Stomach (tissue), 19 donors: Measurements from ENCODE around the gene SPATA19. TPM values are rescaled to one million over a fixed set of nuclear protein-coding genes. Genes with fewer than 3 reads are reported as not detected.

Experiments used
- DNase-seq, 2 donors: peaks; one replicate each; pipeline versions ENCODE4 v3.0.0 to v3.0.0-alpha.2; 2013 to 2019
- H3K27ac ChIP-seq, 5 donors: fragments of 200-600 bp in 4 of 5; sonication (generic) in 4 of 5; one replicate each; pipeline ENCODE4 v1.5.1; 2013 to 2019; ENCODE audit warnings: mild to moderate bottlenecking in 1 of 5, moderate library complexity in 1 of 5
- H3K27me3 ChIP-seq, 3 donors: fragments of 200-600 bp; sonication (generic); one replicate each; pipeline ENCODE4 v1.5.1; 2017 to 2019; ENCODE audit warnings: mixed run types in 1 of 3
- H3K36me3 ChIP-seq, 4 donors: fragments of 200-600 bp; sonication (generic); 1 replicate in 3 of 4; 2 replicates in 1 of 4; pipeline ENCODE4 v1.5.1; 2016 to 2019
- H3K4me1 ChIP-seq, 4 donors: fragments of 200-600 bp; sonication (generic); one replicate each; pipeline ENCODE4 v1.5.1; 2016 to 2019
- H3K4me3 ChIP-seq, 4 donors: fragments of 200-600 bp; sonication (generic) in 3 of 4; one replicate each; pipeline ENCODE4 v1.5.1; 2016 to 2019; ENCODE audit warnings: mild to moderate bottlenecking in 1 of 4
- H3K9me3 ChIP-seq, 4 donors: fragments of 200-600 bp; sonication (generic); one replicate each; pipeline ENCODE4 v1.5.1; 2016 to 2019
- CTCF ChIP-seq, 7 experiments: fragments of 450-650 bp in 4 of 7; fragments of 200-600 bp in 3 of 7; sonication (generic) in 3 of 7; IDR thresholded peaks; one replicate each; pipeline ENCODE4 v1.5.1; 2016 to 2019; ENCODE audit warnings: antibody characterized with exemption in 7 of 7, control low read depth in 2 of 7, mild to moderate bottlenecking in 1 of 7
- EP300 ChIP-seq: sonication (generic); formaldehyde crosslinking; IDR thresholded peaks from one replicate; pipeline ENCODE4 v1.6.1; 2017; ENCODE audit warnings: antibody characterized with exemption
- POLR2A ChIP-seq, 4 donors: fragments of 450-650 bp; IDR thresholded peaks; one replicate each; pipeline ENCODE4 v1.6.1; 2016; ENCODE audit warnings: antibody characterized with exemption in 4 of 4, control low read depth in 2 of 4, mild to moderate bottlenecking in 1 of 4, moderate library complexity in 1 of 4
- POLR2AphosphoS5 ChIP-seq, 3 donors: sonication (generic); formaldehyde crosslinking; IDR thresholded peaks; one replicate each; pipeline ENCODE4 v1.6.1; 2016; ENCODE audit warnings: antibody characterized with exemption in 3 of 3
- WGBS, 5 donors: extraction: QIAGEN DNeasy Blood & Tissue Kit in 3 of 5; methylation state at CpG; one replicate each; pipeline versions ENCODE4 v1.1.5 to v1.1.7; 2013 to 2018; 5-methylcytosine and 5-hydroxymethylcytosine counted together
- intact Hi-C: fragments of 100-400 bp; cut with DNase I; formaldehyde crosslinking; loops from one replicate; pipeline ENCODE4 v1.15.1; 2023; ENCODE audit warnings: low total_unique reads
- long read RNA-seq, 10 donors: transcript quantifications; one replicate each; lab custom pipeline, GENCODE V29; 2026
- polyA plus RNA-seq, 3 donors: library from polyadenylated mRNA; stranded (reverse); fragments of 200-250 nt; gene quantifications; one replicate each; pipeline ENCODE4 v1.2.3, GENCODE V29; 2013
- total RNA-seq, 5 donors: library from RNA; depleted of rRNA; stranded (reverse); fragments of >200 nt; gene quantifications; one replicate each; pipeline versions ENCODE4 v1.1.0 to v1.2.3, GENCODE V29; 2014 to 2016
- donor health status: healthy with polysubstance abuse.
- donor health status: Bipolar disorder and iron deficiency.
- donor health status: healthy.

Gene SPATA19, protein sequence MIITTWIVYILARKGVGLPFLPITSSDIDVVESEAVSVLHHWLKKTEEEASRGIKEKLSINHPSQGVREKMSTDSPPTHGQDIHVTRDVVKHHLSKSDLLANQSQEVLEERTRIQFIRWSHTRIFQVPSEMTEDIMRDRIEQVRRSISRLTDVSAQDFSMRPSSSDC
- total RNA-seq (not detected), polyA plus RNA-seq (under 1 TPM in 1 of 3 donors, not detected in 2; 0.23 TPM)
- long read RNA-seq, donor 1: 0 reads
- long read RNA-seq, donor 2: 0 reads
- long read RNA-seq, donor 3: 0 reads
- long read RNA-seq, donor 4: 0 reads
- long read RNA-seq, donor 5: 0 reads
- long read RNA-seq, donor 6: 0 reads
- long read RNA-seq, donor 7: 0 reads
- long read RNA-seq, donor 8: 0 reads
- long read RNA-seq, donor 9: 0 reads
- long read RNA-seq, donor 10: 0 reads

- H3K4me3 ChIP-seq: no peak within 1 kb of the TSS
- intact Hi-C loops: no loop called here
- peaks cover 0 to 10% (median 0%) of the 10 kb centered on the region in 4 donors for H3K9me3 ChIP-seq
- H3K27me3 ChIP-seq: peaks cover 0 to 6% (median 0%) of the 10 kb centered on the region in 3 donors
- 62 to 73% (median 65%) methylated on average over 2 of the region's 2 CpGs for WGBS, 5 donors
- no peak for DNase-seq
- no peaks in the 10 kb centered on the region for H3K4me1 ChIP-seq
- TF ChIP-seq CTCF (IDR thresholded peaks at IDR 0.05) (no peak), EP300 (no peak)
- no peak within 1 kb of the TSS for H3K27ac ChIP-seq
- H3K36me3 ChIP-seq: no peaks in the 10 kb centered on the region
Observed at GRCh38 chr11:133845413-133845812, at the start of gene SPATA19. SPATA19 (minus strand) TSS chr11:133845513; CDS start chr11:133845446, 67 bp downstream.

DNA sequence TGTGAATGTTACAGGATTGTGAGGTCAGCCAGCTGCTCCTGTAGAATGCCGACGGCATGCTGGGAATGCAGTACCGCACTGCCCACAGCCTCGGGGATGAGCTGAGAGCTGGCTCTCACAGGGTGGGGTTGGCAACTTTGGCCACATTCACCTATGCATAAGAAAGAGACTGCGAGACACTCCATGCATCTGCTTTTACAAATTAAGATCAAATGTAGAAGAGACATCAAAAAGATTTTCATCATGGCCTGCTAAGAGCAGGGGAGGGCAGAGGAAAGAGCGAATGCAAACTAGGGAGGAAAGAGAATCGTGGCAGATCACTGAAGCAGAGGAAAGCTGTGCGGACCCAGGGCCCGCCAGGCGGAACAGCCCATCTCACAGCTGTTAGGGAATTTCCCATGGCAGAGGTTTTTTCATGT is 49.8 kb upstream of the SPATA19 start:
- peak; percentile 15 to 34 for DNase-seq
- Histone ChIP-seq H3K4me3 (no peak overlapping the region), H3K27me3 (peaks cover 0 to 6% (median 0%) of the 10 kb centered on the region in 3 donors), H3K36me3 (peaks cover 0 to 20% (median under 1%) of the 10 kb centered on the region in 4 donors), H3K4me1 (peaks cover 0 to 11% (median 0%) of the 10 kb centered on the region in 4 donors), H3K27ac (no peak overlapping the region), H3K9me3 (no peaks in the 10 kb centered on the region)
- WGBS, 5 donors: 45 to 60% (median 51%) methylated on average over 10 of the region's 10 CpGs
- intact Hi-C loops: no loop called here
- TF ChIP-seq CTCF (IDR thresholded peaks at IDR 0.05) (no peak), POLR2AphosphoS5 (IDR thresholded peaks at IDR 0.05) (no peak), POLR2A (IDR thresholded peaks at IDR 0.05) (no peak), EP300 (no peak)

DNA sequence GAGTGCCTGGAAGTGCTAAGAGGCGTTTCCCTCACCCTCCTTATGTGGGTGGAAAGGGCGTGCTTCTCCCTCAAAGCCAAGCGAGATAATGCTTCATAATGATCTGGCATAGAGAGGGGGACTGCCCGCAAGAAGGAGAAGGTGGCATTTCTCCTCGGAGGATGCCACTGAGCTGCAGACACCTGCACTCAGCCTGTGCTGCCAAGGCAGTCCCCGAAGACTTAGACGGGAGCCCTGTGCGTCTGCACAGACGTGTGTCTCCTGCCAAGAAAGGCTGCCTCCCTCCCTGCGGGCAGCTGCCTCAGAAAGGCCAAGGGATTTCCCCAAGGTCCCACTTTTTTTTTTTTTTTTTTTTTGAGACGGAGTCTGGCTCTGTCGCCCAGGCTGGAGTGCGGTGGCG is 48.1 kb upstream of the SPATA19 start:
- Histone ChIP-seq H3K4me3 (no peak overlapping the region), H3K36me3 (peaks cover 0 to 6% (median 0%) of the 10 kb centered on the region in 4 donors), H3K4me1 (peaks cover 0 to 11% (median 0%) of the 10 kb centered on the region in 4 donors), H3K9me3 (no peaks in the 10 kb centered on the region), H3K27ac (no peak overlapping the region), H3K27me3 (peaks cover 0 to 6% (median 0%) of the 10 kb centered on the region in 3 donors)
- intact Hi-C loops: no loop called here
- no peak for TF ChIP-seq EP300
- no peak for TF ChIP-seq POLR2A (IDR thresholded peaks at IDR 0.05)
- TF ChIP-seq POLR2AphosphoS5 (IDR thresholded peaks at IDR 0.05): no peak
- TF ChIP-seq CTCF (IDR thresholded peaks at IDR 0.05): no peak
- DNase-seq: no peak
- WGBS, 5 donors: 63 to 78% (median 75%) methylated on average over 12 to 14 of the region's 14 CpGs

DNA sequence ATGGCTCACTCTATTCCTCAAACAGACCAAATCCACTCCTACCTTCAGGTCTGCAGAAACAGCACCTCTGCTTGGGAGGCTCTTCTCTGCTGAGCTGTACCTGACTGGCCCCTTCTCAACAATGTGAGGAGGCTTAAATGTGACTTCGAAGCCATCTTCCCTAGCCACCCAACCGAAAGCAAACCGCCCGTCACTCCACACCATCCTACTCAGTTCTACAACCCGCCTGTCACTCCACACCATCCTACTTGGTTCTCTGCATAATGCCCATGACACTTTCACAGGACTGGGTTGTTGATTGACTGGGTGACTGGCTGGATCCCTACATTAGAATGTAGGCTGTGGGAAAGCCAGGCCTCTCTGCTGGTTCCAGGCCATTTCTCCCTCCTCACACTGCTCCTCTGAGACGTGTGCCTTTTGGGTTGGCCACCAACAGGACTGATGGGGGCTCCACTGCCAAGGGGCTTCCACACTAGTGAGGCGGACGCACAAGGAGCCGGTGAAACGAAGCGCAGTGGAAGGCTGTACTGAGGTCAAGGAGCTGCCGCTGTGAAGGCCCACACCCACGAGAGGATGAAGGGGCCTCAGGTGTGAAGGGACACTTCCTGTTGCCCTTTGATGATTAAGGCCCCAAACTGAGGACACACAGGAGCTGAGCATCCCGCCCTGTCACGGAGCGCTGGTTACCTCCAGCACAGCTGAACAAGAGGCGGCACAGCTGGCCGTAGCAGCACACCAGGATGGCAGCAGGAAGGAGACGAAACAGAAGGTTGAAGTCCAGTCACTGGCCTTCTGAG is 47.5 kb upstream of the SPATA19 start:
- Histone ChIP-seq H3K36me3 (peaks cover 0 to 6% (median 0%) of the 10 kb centered on the region in 4 donors), H3K27me3 (peaks cover 0 to 6% (median 0%) of the 10 kb centered on the region in 3 donors), H3K27ac (no peak overlapping the region), H3K9me3 (no peaks in the 10 kb centered on the region), H3K4me1 (peaks cover 0 to 11% (median 0%) of the 10 kb centered on the region in 4 donors), H3K4me3 (no peak overlapping the region)
- intact Hi-C loops: no loop called here
- TF ChIP-seq EP300 (no peak), POLR2AphosphoS5 (IDR thresholded peaks at IDR 0.05) (no peak), CTCF (IDR thresholded peaks at IDR 0.05) (no peak)
- WGBS, 5 donors: 78 to 85% (median 83%) methylated on average over 19 of the region's 19 CpGs
- no peak for DNase-seq
